ENCODE results near the gene HSPB1. TPM values are rescaled to one million over a fixed set of nuclear protein-coding genes. Genes with fewer than 3 reads are reported as not detected.
"Not testable (repeated sequence)": the region's sequence is repeated elsewhere in the genome, so short reads cannot be mapped to it uniquely, and the experiment has no call there.

Gene HSPB1
- total RNA-seq, 1 experiment from 2014 or later, result 414 TPM

DNA sequence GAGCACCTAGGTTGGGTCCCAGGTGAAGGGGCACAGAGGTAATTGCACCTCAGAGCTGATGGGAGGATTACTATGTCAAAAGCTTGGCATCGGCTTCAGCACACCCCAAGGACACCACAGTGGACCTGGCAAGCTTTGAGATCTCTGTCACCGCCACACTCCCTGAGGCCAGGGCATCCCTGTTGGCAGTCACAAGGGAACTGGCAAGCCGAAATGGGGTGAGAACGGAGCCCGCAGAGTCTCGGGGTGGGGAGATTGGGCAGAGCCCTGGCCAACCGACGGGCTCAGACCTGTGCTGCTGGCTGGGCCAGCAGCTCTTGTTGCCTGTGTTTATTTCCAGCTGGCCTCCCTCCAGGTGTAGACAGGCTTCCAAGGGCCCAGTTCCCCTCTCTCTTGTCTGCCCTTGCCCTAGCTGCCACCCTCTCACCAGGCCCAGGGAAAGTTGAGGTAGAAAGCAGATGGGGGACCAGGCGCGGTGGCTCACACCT lies 2.5 kb downstream of the HSPB1 start:
- Histone ChIP-seq H3K27ac (no peak overlapping the region), H3K9me2 (ENCODE audit: insufficient read depth) (no peaks in the 10 kb centered on the region), H3K4me1 (replicated peaks; ENCODE audit: insufficient read depth) (peaks cover 33% of the 10 kb centered on the region), H3K36me3 (ENCODE audit: low read depth) (peaks cover 5% of the 10 kb centered on the region; the same call in 1 of the 2 replicates), H2AFZ (no peak overlapping the region), H3K4me3 (no peak overlapping the region), H4K20me1 (ENCODE audit: insufficient read depth) (no peaks in the 10 kb centered on the region), H3F3A (ENCODE audit: insufficient read depth, low read depth) (peaks cover 49% of the 10 kb centered on the region), H3K79me2 (ENCODE audit: low read depth) (peaks cover 21% of the 10 kb centered on the region), H3K9me3 (ENCODE audit: insufficient read depth, low read depth) (no peaks in the 10 kb centered on the region), H3K27me3 (ENCODE audit: insufficient read depth, low read depth) (no peaks in the 10 kb centered on the region), H3K4me2 (peak overlapping the region; percentile 77; the same call in 1 of the 2 replicates)
- intact Hi-C loops (cut with micrococcal nuclease; ENCODE audit: unreplicated experiment), result no loop called here
- ChIA-PET POLR2A (ENCODE audit: unreplicated experiment) (no interaction called here), CTCF (interaction anchor here (0.7 to 1.4 kb wide), 2 partner anchors 10 to 67 kb away, joined by 3 to 5 read pairs; no protein-coding TSS in a partner anchor)
- BruUV-seq (replicated peaks), result no TSS peak
- TF ChIP-seq, protein P1, sequence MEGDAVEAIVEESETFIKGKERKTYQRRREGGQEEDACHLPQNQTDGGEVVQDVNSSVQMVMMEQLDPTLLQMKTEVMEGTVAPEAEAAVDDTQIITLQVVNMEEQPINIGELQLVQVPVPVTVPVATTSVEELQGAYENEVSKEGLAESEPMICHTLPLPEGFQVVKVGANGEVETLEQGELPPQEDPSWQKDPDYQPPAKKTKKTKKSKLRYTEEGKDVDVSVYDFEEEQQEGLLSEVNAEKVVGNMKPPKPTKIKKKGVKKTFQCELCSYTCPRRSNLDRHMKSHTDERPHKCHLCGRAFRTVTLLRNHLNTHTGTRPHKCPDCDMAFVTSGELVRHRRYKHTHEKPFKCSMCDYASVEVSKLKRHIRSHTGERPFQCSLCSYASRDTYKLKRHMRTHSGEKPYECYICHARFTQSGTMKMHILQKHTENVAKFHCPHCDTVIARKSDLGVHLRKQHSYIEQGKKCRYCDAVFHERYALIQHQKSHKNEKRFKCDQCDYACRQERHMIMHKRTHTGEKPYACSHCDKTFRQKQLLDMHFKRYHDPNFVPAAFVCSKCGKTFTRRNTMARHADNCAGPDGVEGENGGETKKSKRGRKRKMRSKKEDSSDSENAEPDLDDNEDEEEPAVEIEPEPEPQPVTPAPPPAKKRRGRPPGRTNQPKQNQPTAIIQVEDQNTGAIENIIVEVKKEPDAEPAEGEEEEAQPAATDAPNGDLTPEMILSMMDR (conservative IDR thresholded peaks at IDR 0.05), result no peak
- no peak for TF ChIP-seq EZH2 (IDR thresholded peaks at IDR 0.05; ENCODE audit: low read depth)
- DNase-seq, result no peak

DNA sequence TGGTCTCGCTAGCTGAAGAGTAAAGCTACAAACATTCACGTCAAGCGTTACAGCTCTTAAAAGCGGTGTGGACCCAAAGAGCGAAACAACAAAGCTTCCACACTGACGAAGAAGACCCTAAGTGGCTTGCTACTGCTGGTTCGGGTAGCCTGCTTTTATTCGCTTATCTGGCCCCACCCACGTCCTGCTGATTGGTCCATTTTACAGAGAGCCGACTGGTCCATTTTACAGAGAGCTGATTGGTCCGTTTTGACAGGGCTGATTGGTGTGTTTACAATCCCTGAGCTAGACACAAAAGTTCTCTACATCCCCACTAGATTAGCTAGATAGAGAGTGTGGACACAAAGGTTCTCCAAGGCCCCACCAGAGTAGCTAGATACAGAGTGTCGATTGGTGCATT lies 6.4 kb downstream of the HSPB1 start:
- H3K9me3 ChIP-seq (ENCODE audit: insufficient read depth, low read depth); intact Hi-C loops (cut with micrococcal nuclease; ENCODE audit: unreplicated experiment); H3K27me3 ChIP-seq (ENCODE audit: insufficient read depth, low read depth); H4K20me1 ChIP-seq (ENCODE audit: insufficient read depth); H3K4me2 ChIP-seq; DNase-seq; H3K27ac ChIP-seq; H2AFZ ChIP-seq; H3K4me3 ChIP-seq; H3K9me2 ChIP-seq (ENCODE audit: insufficient read depth); H3K79me2 ChIP-seq (ENCODE audit: low read depth); BruUV-seq (replicated peaks); H3K36me3 ChIP-seq (ENCODE audit: low read depth): not testable (repeated sequence)
- CTCF ChIA-PET, result interaction anchor here (1.1 kb wide), 1 partner anchor 11 kb away, joined by 3 read pairs; no protein-coding TSS in a partner anchor
- peaks cover 34% of the 10 kb centered on the region for H3K4me1 ChIP-seq (replicated peaks; ENCODE audit: insufficient read depth)
- POLR2A ChIA-PET (ENCODE audit: unreplicated experiment), result interaction anchor here (0.6 kb wide), 2 partner anchors 9 to 77 kb away, joined by 3 to 4 read pairs; no protein-coding TSS in a partner anchor
- peaks cover 35% of the 10 kb centered on the region for H3F3A ChIP-seq (ENCODE audit: insufficient read depth, low read depth)

DNA sequence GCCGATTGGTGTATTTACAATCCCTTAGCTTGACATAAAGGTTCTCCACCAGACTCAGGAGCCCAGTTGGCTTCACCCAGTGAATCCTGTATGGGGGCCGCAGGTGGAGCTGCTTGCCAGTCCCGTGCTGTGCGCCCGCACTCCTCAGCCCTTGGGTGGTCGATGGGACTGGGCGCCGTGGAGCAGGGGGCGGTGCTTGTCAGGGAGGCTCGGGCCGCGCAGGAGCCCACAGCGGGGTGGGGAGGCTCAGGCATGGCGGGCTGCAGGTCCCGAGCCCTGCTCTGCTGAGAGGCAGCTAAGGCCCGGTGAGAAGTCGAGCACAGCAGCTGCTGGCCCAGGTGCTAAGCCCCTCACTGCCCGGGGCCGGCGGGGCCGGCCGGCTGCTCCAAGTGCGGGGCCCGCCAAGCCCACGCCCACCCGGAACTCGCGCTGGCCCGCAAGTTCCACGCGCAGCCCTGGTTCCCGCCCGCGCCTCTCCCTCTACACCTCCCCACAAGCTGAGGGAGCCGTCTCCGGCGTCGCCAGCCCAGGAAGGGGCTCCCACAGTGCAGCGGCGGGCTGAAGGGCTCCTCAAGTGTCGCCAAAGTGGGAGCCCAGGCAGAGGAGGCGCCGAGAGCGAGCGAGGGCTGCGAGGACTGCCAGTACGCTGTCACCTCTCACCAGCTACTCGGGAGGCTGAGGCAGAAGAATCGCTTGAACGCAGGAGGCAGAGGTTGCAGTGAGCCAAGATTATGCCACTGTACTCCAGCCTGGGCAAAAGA lies 7.0 kb downstream of the HSPB1 start:
- H3K9me3 ChIP-seq (ENCODE audit: insufficient read depth, low read depth); H4K20me1 ChIP-seq (ENCODE audit: insufficient read depth); H3K79me2 ChIP-seq (ENCODE audit: low read depth); H2AFZ ChIP-seq; H3K36me3 ChIP-seq (ENCODE audit: low read depth); H3K27me3 ChIP-seq (ENCODE audit: insufficient read depth, low read depth); H3K4me2 ChIP-seq; H3K9me2 ChIP-seq (ENCODE audit: insufficient read depth); DNase-seq; H3K27ac ChIP-seq; H3K4me3 ChIP-seq; BruUV-seq (replicated peaks): not testable (repeated sequence)
- intact Hi-C loops (cut with micrococcal nuclease; ENCODE audit: unreplicated experiment), result loop anchor here (1.0 kb wide), 1 partner anchor 18 kb away; no protein-coding TSS in a partner anchor
- peaks cover 28% of the 10 kb centered on the region for H3K4me1 ChIP-seq (replicated peaks; ENCODE audit: insufficient read depth)
- H3F3A ChIP-seq (ENCODE audit: insufficient read depth, low read depth), result peaks cover 28% of the 10 kb centered on the region
- POLR2A ChIA-PET (ENCODE audit: unreplicated experiment), result interaction anchor here (0.6 kb wide), 1 partner anchor 8 kb away, joined by 3 read pairs; no protein-coding TSS in a partner anchor
- CTCF ChIA-PET, result interaction anchor here (1.1 to 1.3 kb wide), 2 partner anchors 12 kb away, joined by 3 to 5 read pairs; no protein-coding TSS in a partner anchor

All from PC-9 (cell line).